H1 (cell line): ENCODE measurements around the gene ADAMTS15. TPM values are rescaled to one million over a fixed set of nuclear protein-coding genes. Genes with fewer than 3 reads are reported as not detected.

Source experiments
- CTCF ChIA-PET: fragments of 300-600 bp; sonication (Branson Sonifier 250); formaldehyde crosslinking; loops from one replicate; lab custom pipeline; 2021; ENCODE audit not compliant: partially characterized antibody; lab: Charles Lee
- POLR2A ChIA-PET: fragments of 300-600 bp; sonication (Branson Sonifier 250); formaldehyde crosslinking; loops from one replicate; lab custom pipeline; 2021; ENCODE audit warnings: inconsistent platforms; ENCODE audit not compliant: partially characterized antibody; lab: Charles Lee
- DNase-seq, 2 experiments: peaks; one replicate each; pipeline versions ENCODE4 v3.0.0 to v3.0.0-alpha.2; 2010 to 2022; ENCODE audit warnings: low spot score in 2 of 2, low read depth in 1 of 2, mixed read lengths in 1 of 2
- FAIRE-seq: peaks from 2 replicates; lab custom pipeline; 2011; peaks lifted over from hg19 to GRCh38; lab: Jason Lieb, UNC
- H2AFZ ChIP-seq: 2 replicates; pipeline ENCODE4 v1.8.1; 2012; ENCODE audit warnings: low read length, inconsistent platforms
- H2AK5ac ChIP-seq: 2 replicates; pipeline ENCODE4 v1.6.1; 2013; ENCODE audit warnings: low read depth, low read length
- H2BK120ac ChIP-seq: replicated peaks from 2 replicates; pipeline ENCODE3; 2013; ENCODE audit warnings: low read depth, low read length, inconsistent platforms
- H2BK12ac ChIP-seq: 2 replicates; pipeline ENCODE4 v1.6.1; 2013; ENCODE audit warnings: low read depth, low read length
- H2BK15ac ChIP-seq: 2 replicates; pipeline ENCODE4 v1.6.1; 2013; ENCODE audit warnings: low read length
- H2BK20ac ChIP-seq: 2 replicates; pipeline ENCODE4 v1.6.1; 2013; ENCODE audit warnings: low read length
- H2BK5ac ChIP-seq: 2 replicates; pipeline ENCODE4 v1.6.1; 2013; ENCODE audit warnings: low read depth, low read length
- H3K14ac ChIP-seq: 2 replicates; pipeline ENCODE4 v1.6.1; 2013; ENCODE audit warnings: inconsistent platforms; ENCODE audit not compliant: insufficient read length
- H3K18ac ChIP-seq: 2 replicates; pipeline ENCODE4 v1.6.1; 2013; ENCODE audit warnings: low read length; ENCODE audit errors: extremely low read depth
- H3K23ac ChIP-seq: 2 replicates; pipeline ENCODE4 v1.6.1; 2013; ENCODE audit warnings: inconsistent platforms; ENCODE audit not compliant: insufficient read length
- H3K23me2 ChIP-seq: 2 replicates; pipeline ENCODE4 v1.6.1; 2013; ENCODE audit warnings: low read depth, low read length
- H3K27ac ChIP-seq: 2 replicates; pipeline ENCODE4 v1.6.1; 2011; ENCODE audit warnings: low read depth, low read length, inconsistent platforms
- H3K27me3 ChIP-seq, 4 experiments: replicated peaks in 1 of 4; 1 replicate in 1 of 4; 2 replicates in 3 of 4; pipeline versions ENCODE4 v1.6.1 to v1.8.1; 2011 to 2013; ENCODE audit warnings: low read length in 3 of 4, mild to moderate bottlenecking in 3 of 4, inconsistent platforms in 2 of 4, mixed read lengths in 2 of 4, moderate library complexity in 1 of 4; ENCODE audit not compliant: control insufficient read depth in 3 of 4, insufficient read depth in 3 of 4; ENCODE audit errors: extremely low read depth in 1 of 4
- H3K36me3 ChIP-seq, 4 experiments: 2 replicates each; pipeline versions ENCODE4 v1.6.1 to v1.8.1; 2011 to 2013; ENCODE audit warnings: mild to moderate bottlenecking in 4 of 4, low read length in 3 of 4, moderate library complexity in 2 of 4, control low read depth in 1 of 4, inconsistent platforms in 1 of 4; ENCODE audit not compliant: insufficient read depth in 4 of 4, control insufficient read depth in 2 of 4
- H3K4ac ChIP-seq: replicated peaks from 2 replicates; pipeline ENCODE3; 2013; ENCODE audit warnings: low read length, low read depth, mixed read lengths, inconsistent platforms; ENCODE audit not compliant: insufficient read length
- H3K4me1 ChIP-seq, 4 experiments: replicated peaks in 1 of 4; 1 replicate in 1 of 4; 2 replicates in 3 of 4; pipeline versions ENCODE4 v1.6.1 to v1.8.1; 2011 to 2013; ENCODE audit warnings: low read length in 3 of 4, inconsistent platforms in 2 of 4, mixed read lengths in 1 of 4; ENCODE audit not compliant: insufficient read depth in 4 of 4, control insufficient read depth in 3 of 4
- H3K4me2 ChIP-seq, 2 experiments: 2 replicates each; pipeline versions ENCODE4 v1.6.1 to v1.8.1; 2011 to 2013; ENCODE audit warnings: low read depth in 2 of 2, low read length in 2 of 2, control low read depth in 1 of 2, inconsistent platforms in 1 of 2, mild to moderate bottlenecking in 1 of 2; ENCODE audit not compliant: insufficient read depth in 1 of 2
- H3K4me3 ChIP-seq, 4 experiments: fragments of 200-600, 300-600 bp in 1 of 4; sonication (generic), shearing (Covaris generic), sonication (Bioruptor Twin) in 1 of 4; 2 replicates each; pipeline versions ENCODE4 v1.5.1 to v1.8.1; 2011 to 2016; ENCODE audit warnings: low read length in 4 of 4, low read depth in 3 of 4, control low read depth in 2 of 4, inconsistent platforms in 2 of 4, mild to moderate bottlenecking in 2 of 4, mixed read lengths in 1 of 4, moderate library complexity in 1 of 4; ENCODE audit not compliant: insufficient read depth in 2 of 4; ENCODE audit errors: extremely low read depth in 1 of 4
- H3K56ac ChIP-seq: replicated peaks from 2 replicates; pipeline ENCODE3; 2013; ENCODE audit warnings: low read depth, mild to moderate bottlenecking, mixed read lengths, low read length, inconsistent platforms; ENCODE audit not compliant: insufficient read length
- H3K79me1 ChIP-seq: 2 replicates; pipeline ENCODE4 v1.6.1; 2013; ENCODE audit warnings: low read depth, low read length, control low read depth
- H3K79me2 ChIP-seq, 2 experiments: 2 replicates each; pipeline versions ENCODE4 v1.6.1 to v1.8.1; 2012 to 2013; ENCODE audit warnings: low read length in 2 of 2, mild to moderate bottlenecking in 2 of 2, inconsistent platforms in 1 of 2; ENCODE audit not compliant: insufficient read depth in 2 of 2, control insufficient read depth in 1 of 2
- H3K9ac ChIP-seq, 4 experiments: replicated peaks in 1 of 4; 1 replicate in 1 of 4; 2 replicates in 3 of 4; pipeline versions ENCODE4 v1.6.1 to v1.8.1; 2011 to 2013; ENCODE audit warnings: low read depth in 3 of 4, low read length in 3 of 4, control low read depth in 2 of 4, mild to moderate bottlenecking in 2 of 4, moderate library complexity in 2 of 4, inconsistent platforms in 1 of 4; ENCODE audit errors: extremely low read depth in 1 of 4
- H3K9me3 ChIP-seq, 2 experiments: 2 replicates each; pipeline versions ENCODE4 v1.6.1 to v1.8.1; 2012 to 2013; ENCODE audit warnings: mild to moderate bottlenecking in 2 of 2, moderate library complexity in 2 of 2, control low read depth in 1 of 2, inconsistent platforms in 1 of 2, low read depth in 1 of 2, low read length in 1 of 2, mixed read lengths in 1 of 2; ENCODE audit not compliant: insufficient read depth in 2 of 2
- H4K20me1 ChIP-seq, 2 experiments: replicated peaks in 1 of 2; 2 replicates each; pipeline versions ENCODE3 to v1.8.1; 2011 to 2013; ENCODE audit warnings: inconsistent platforms in 2 of 2, low read length in 2 of 2, mild to moderate bottlenecking in 1 of 2; ENCODE audit not compliant: insufficient read depth in 2 of 2, control insufficient read depth in 1 of 2
- H4K5ac ChIP-seq: 2 replicates; pipeline ENCODE4 v1.6.1; 2013; ENCODE audit warnings: low read length, low read depth, mixed read lengths, inconsistent platforms; ENCODE audit not compliant: insufficient read length
- H4K8ac ChIP-seq: 2 replicates; pipeline ENCODE4 v1.8.0; 2013; ENCODE audit warnings: mild to moderate bottlenecking, moderate library complexity, low read length, inconsistent platforms; ENCODE audit not compliant: insufficient read depth; ENCODE audit errors: extremely low read depth
- H4K91ac ChIP-seq: replicated peaks from 2 replicates; pipeline ENCODE3; 2013; ENCODE audit warnings: low read length, mixed read lengths, inconsistent platforms; ENCODE audit not compliant: insufficient read length
- BCL11A ChIP-seq, 2 experiments: IDR thresholded peaks; one replicate each; pipeline ENCODE4 v1.6.1; 2011; ENCODE audit warnings: low read depth in 2 of 2, low read length in 2 of 2, mild to moderate bottlenecking in 2 of 2
- CHD1 ChIP-seq: IDR thresholded peaks from 2 replicates; pipeline ENCODE4 v1.6.1; 2012; ENCODE audit warnings: low read depth, low read length, improper control_type of control experiment
- GABPA ChIP-seq: IDR thresholded peaks from 2 replicates; pipeline ENCODE4 v1.6.1; 2011; ENCODE audit warnings: mild to moderate bottlenecking, low read length, moderate library complexity, borderline replicate concordance; ENCODE audit not compliant: insufficient read depth
- MAFK ChIP-seq: IDR thresholded peaks from 2 replicates; pipeline ENCODE4 v1.6.1; 2012; ENCODE audit warnings: low read depth, mild to moderate bottlenecking, improper control_type of control experiment, low read length
- MAX ChIP-seq: IDR thresholded peaks from 2 replicates; pipeline ENCODE4 v1.6.1; 2012; ENCODE audit warnings: inconsistent platforms
- SP4 ChIP-seq: IDR thresholded peaks from 2 replicates; pipeline ENCODE4 v1.6.1; 2012; ENCODE audit warnings: low read length, inconsistent platforms
- TBP ChIP-seq: IDR thresholded peaks from 2 replicates; pipeline ENCODE4 v1.6.1; 2011; ENCODE audit warnings: low read depth, low read length, improper control_type of control experiment
- TCF12 ChIP-seq: IDR thresholded peaks from 2 replicates; pipeline ENCODE4 v1.6.1; 2011; ENCODE audit warnings: low read depth, mild to moderate bottlenecking, low read length
- YY1 ChIP-seq: IDR thresholded peaks from 2 replicates; pipeline ENCODE4 v1.6.1; 2011; ENCODE audit warnings: low read depth, mild to moderate bottlenecking, low read length
- WGBS, 2 experiments: shearing (Covaris generic) in 1 of 2; methylation state at CpG; one replicate each; pipeline versions ENCODE4 v1.1.6 to v1.1.7; 2013 to 2015; ENCODE audit warnings: low lambda C conversion rate in 2 of 2, mixed read lengths in 2 of 2, inconsistent platforms in 1 of 2, low coverage in 1 of 2, missing lambda C conversion rate in 1 of 2; ENCODE audit not compliant: insufficient replicate concordance in 2 of 2, insufficient coverage in 1 of 2, insufficient read length in 1 of 2; ENCODE audit errors: extremely low coverage in 1 of 2, missing lambda C conversion rate in 1 of 2; 5-methylcytosine and 5-hydroxymethylcytosine counted together
- polyA plus RNA-seq, 7 experiments: library from polyadenylated mRNA; depleted of rRNA in 3 of 7; stranded (reverse) in 5 of 7; unstranded in 2 of 7; fragments of >200 nt in 5 of 7; fragments of 200-250 nt in 2 of 7; gene quantifications; 1 replicate in 5 of 7; 2 replicates in 1 of 7; 4 replicates in 1 of 7; pipeline versions ENCODE4 v1.2.1 to v1.2.3, GENCODE V29; 2011 to 2013; ENCODE audit warnings: missing spikeins in 2 of 7, mixed read lengths in 2 of 7
- total RNA-seq: library from RNA; stranded (reverse); fragmentation: NEBNext Ultra II Directional; extraction: Animal tissue kit (Norgen Biotek cat#: 25700); gene quantifications from 2 replicates; pipeline ENCODE4 v1.2.1, GENCODE V29; 2021

Gene ADAMTS15
- total and polyA plus RNA-seq, 2 of the 8 experiments (the other 6 are each of a cell fraction or from before 2014, with no cell fraction given) = 1.7 to 4.7 TPM

- Histone ChIP-seq H3K4me1 (no peaks in the 10 kb centered on the region; a peak in 1 of 7 replicates), H3K14ac (no peak overlapping the region), H3K79me2 (no peaks in the 10 kb centered on the region), H3K4me3 (no peak overlapping the region), H3K18ac (no peak overlapping the region), H3K9ac (no peak overlapping the region), H3K56ac (no peak overlapping the region), H3K23me2 (no peaks in the 10 kb centered on the region), H3K27ac (no peak overlapping the region), H2BK20ac (peak overlapping the region; percentile 34; the same call in 1 of the 2 replicates), H2BK120ac (no peak overlapping the region), H2BK15ac (no peak overlapping the region; the same call in 1 of the 2 replicates), H4K20me1 (no peaks in the 10 kb centered on the region), H3K4ac (no peak overlapping the region), H3K27me3 (no peaks in the 10 kb centered on the region; a peak in 1 of 7 replicates), H3K79me1 (no peaks in the 10 kb centered on the region; the same call in 1 of the 2 replicates), H3K36me3 (0 out of 8 replicates have a peak, but pooled peaks cover 0 to 2% (median 0%) of the 10 kb centered on the region in 4 experiments), H4K8ac (no peak overlapping the region; the same call in 1 of the 2 replicates), H4K91ac (no peak overlapping the region), H4K5ac (no peak overlapping the region), H3K4me2 (no peak overlapping the region), H2AFZ (no peak overlapping the region), H2BK12ac (0 out of 2 replicates have a peak overlapping the region, but pooled peaks have one; percentile 29), H2AK5ac (0 out of 2 replicates have a peak overlapping the region, but pooled peaks have one; percentile 7), H2BK5ac (no peak overlapping the region), H3K23ac (no peak overlapping the region), H3K9me3 (no peaks in the 10 kb centered on the region)
- DNase-seq (no peak), FAIRE-seq (no peak)
- CTCF ChIA-PET = interaction anchor here (0.6 to 1.9 kb wide), 3 partner anchors 10 to 421 kb away, joined by 3 to 11 read pairs (median 5); no protein-coding TSS in a partner anchor
- TF ChIP-seq BCL11A (IDR thresholded peaks at IDR 0.05; ENCODE audit: low read depth in 2 of 2, low read length in 2 of 2) (no peak), YY1 (no peak), TBP (no peak), MAX (no peak), CHD1 (no peak), MAFK (no peak), GABPA (no peak), SP4 (no peak), TCF12 (no peak)
- WGBS, 2 experiments = 85% methylated on average over 14 of the region's 14 CpGs; no CpG with 5 or more reads in 1 of the 2 experiments
- POLR2A ChIA-PET = interaction anchor here (2.3 kb wide), 1 partner anchor 12 kb away, joined by 4 read pairs; no protein-coding TSS in a partner anchor
Measured at GRCh38 chr11:130420478-130421198, 27.8 kb upstream of the ADAMTS15 start.
